GM15510 (cell line): Measurements from ENCODE around the gene MICAL2.

Experiments
- POLR2A ChIP-seq: IDR thresholded peaks from 3 replicates; pipeline ENCODE4 v1.6.1; 2011; ENCODE audit warnings: borderline replicate concordance; ENCODE audit not compliant: insufficient read length; ENCODE audit errors: extremely low read depth

The MICAL2 gene

DNA sequence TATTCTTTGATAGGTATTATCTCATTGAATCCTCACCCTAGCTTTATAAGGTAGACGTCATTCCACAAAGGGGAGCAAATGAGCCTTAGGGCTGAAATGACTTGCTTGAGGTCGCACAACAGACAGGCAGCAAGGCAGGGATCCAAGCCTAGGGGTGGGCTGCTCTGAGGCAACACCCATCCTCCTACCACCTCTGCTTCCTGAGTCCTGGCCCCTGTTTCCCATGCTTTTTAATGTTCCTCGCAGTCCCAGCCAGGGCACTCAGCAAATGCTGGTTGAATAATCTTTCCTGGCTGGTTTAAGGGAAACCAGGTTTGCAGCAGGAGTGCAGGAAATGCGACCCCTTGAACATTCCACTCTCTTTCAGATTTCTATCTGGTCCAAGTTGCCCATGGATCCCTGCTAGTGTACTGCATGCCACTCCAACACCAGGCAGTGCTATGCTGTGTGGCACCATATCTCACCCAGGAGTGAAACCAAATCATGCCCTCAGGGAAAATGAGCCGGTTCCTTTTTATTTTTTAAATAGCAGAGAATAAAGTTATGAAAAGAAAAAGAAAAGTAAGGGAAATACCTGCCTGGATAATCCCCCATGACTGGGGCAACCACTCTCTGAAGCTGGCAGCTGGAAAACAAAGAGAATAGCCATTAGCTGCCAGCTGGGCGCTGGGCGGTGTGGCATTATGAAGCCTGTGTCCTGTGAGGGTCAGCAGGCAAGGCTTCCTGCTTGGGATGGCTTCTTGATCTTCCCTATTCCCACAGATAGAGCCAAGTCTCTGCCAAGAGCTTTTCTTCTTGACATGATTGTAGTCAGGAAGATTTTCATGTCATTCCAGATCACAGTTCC lies 21.8 kb downstream of the MICAL2 start:
- TF ChIP-seq POLR2A = no peak

DNA sequence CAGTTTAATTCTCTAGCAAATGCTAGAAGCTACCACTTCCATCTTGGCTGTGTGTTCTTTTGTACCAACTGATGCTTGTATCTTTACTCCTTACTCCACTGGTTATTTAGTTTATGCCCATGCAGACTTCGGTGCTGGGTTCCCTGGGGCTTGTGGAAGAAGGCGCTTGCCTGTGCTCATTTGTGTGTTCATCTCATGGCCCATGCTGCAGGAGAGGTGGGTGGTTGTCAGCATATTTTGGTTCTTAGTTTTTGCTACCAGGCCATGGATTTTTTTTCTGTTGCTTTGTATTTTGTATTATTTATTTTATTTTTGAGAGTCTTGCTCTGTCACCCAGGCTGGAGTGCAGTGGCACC lies 22.4 kb downstream of the MICAL2 start:
- no peak for TF ChIP-seq POLR2A

DNA sequence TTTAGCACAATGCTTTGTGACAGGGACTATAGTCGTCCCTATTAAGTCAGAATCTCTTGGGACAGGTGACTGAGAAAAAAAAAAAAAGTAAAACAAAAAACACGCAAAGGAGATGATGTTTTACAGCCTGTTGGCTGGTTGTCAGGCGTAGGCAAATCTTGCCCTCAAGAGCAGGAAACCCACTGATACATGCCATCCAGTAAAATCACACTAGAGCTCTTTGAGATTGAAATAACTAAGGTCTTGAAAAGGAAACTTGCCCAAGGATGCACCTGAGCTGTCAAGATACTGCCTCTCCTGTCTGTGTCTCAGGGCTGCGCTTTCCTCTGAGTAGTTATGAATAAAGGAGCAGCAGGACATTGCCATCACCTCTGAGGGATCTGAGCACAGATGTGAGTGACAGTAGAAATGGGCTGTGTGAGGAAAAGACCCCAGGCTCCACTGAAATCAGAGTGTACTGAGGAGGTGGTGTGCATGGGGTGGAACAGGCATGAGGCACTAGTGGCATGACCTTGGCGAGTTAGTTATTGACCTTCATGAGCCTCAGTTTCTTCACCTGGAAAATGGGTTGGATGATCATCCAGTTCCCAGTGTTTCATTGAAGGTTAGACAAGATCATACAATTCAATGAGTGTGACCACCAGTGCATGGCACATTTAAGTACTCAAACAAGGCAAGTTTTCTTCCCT lies 23.3 kb downstream of the MICAL2 start:
- no peak for TF ChIP-seq POLR2A

DNA sequence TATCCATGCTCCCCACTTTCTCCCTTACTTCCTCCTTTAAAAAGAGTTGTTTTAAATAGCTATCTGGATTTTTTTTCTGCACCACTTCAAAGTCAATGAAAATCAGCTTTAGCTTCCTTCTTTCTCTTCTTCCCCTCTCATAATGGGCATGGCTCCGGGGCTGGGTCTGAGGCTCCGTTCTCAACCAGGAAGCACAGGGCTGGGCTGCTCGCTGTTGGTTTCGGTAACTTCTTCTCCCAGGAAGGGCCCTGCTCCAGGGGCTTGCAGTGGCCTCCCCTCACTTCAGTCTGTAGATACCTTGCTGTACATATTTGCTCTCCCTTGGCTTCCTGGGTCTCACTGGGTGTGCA lies 23.8 kb downstream of the MICAL2 start:
- TF ChIP-seq POLR2A = no peak

DNA sequence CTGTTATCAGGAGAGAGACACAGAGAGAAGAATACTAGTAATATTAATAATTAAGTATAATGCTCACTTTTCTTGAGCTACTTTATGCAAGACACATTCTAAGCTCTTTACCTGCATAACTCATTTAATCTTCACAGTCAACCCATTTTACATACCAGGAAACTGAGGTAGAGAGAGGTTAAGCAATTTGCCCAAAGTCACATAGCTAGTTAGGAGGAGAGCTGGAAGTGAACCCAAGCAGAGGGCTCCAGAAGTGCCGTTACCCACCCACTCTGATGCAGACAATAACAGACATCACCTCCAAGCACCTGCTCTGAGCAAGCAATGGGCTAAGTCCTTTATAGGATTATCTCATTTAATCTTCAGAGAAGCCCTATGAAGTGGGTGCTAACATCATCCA lies 24.8 kb downstream of the MICAL2 start:
- no peak for TF ChIP-seq POLR2A

- no peak for TF ChIP-seq POLR2A
Observed at GRCh38 chr11:12137005-12137690, 26.8 kb downstream of the MICAL2 start.

GRCh38 chr11:12137938-12138731 lies 27.7 kb downstream of the MICAL2 start:
- no peak for TF ChIP-seq POLR2A

GRCh38 chr11:12139144-12139881 lies 28.9 kb downstream of the MICAL2 start:
- no peak for TF ChIP-seq POLR2A

- no peak for TF ChIP-seq POLR2A
Observed at GRCh38 chr11:12140186-12140793, 29.9 kb downstream of the MICAL2 start.

DNA sequence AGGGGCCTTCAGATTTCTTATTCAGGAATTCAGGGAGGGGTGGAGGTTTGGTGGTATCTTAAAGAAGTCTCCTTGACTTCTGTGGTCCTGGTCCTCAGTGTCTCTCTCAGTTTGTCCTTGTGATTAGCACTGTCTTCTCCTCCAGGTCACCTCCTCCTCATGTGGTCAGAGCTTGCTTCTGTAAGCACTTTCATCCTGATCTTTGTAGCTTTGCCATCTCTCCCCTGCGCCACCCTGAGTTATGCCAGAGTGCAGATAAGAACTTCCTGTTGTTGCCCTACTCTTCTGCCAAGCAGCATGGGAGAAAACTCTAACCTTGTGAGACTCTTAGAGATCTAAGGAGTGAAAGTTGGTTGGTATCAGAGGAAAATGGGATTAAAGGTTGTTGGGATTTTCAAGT lies 30.9 kb downstream of the MICAL2 start:
- no peak for TF ChIP-seq POLR2A

- no peak for TF ChIP-seq POLR2A
Observed at GRCh38 chr11:12142176-12142575, 31.8 kb downstream of the MICAL2 start.

DNA sequence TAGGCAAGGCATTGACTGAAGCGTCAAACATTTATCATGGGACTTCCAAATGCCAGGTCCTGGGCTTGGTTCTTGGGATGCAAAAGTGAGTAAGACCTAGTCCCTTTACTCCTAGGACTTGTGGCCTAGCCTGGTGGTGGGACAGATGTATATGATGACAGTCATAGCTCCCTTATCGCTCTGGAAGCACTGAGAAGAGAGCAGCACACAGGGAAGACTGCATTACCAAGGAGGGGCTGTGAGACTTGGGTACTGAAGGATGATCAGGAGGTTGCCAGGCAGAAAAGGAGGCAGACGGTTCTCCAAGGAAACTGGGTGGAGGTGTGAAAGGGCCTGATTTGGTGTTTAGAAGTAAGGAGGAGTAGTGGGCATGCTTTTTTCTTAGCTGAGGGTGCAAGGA lies 32.5 kb downstream of the MICAL2 start:
- no peak for TF ChIP-seq POLR2A

- TF ChIP-seq POLR2A = no peak
Observed at GRCh38 chr11:12143461-12144258, 33.3 kb downstream of the MICAL2 start.
